Endothelial cell of umbilical vein (primary cell): ENCODE data around the gene BNIP5. TPM values are rescaled to one million over a fixed set of nuclear protein-coding genes. Genes with fewer than 3 reads are reported as not detected.

Experiments used
- BruUV-seq: library from RNA; stranded (reverse); fragments of 400-500 nt; replicated peaks from 2 replicates; lab custom pipeline; 2021; lab: Mats Ljungman, UMichigan
- CTCF ChIA-PET: fragments of 300-600, 350-600 bp; sonication (Branson Sonifier 250); formaldehyde crosslinking; loops from one replicate; lab custom pipeline; 2021; ENCODE audit warnings: antibody characterized with exemption, inconsistent platforms; lab: Charles Lee
- POLR2A ChIA-PET: fragments of 300-600, 350-600 bp; sonication (Branson Sonifier 250); formaldehyde crosslinking; loops from one replicate; lab custom pipeline; 2021; ENCODE audit warnings: antibody characterized with exemption, inconsistent platforms; lab: Charles Lee
- DNase-seq: peaks from one replicate; pipeline ENCODE4 v3.0.0-alpha.2; 2011; ENCODE audit warnings: low read depth, low spot score
- FAIRE-seq: peaks from 2 replicates; lab custom pipeline; 2011; peaks lifted over from hg19 to GRCh38; lab: Jason Lieb, UNC
- H2AFZ ChIP-seq: 2 replicates; pipeline ENCODE4 v1.6.0; 2012; ENCODE audit warnings: low read depth, low read length, control low read depth, inconsistent platforms
- H3K27ac ChIP-seq: 2 replicates; pipeline ENCODE4 v1.5.1; 2011; ENCODE audit warnings: low read depth, mild to moderate bottlenecking, control low read depth, low read length, moderate library complexity; ENCODE audit not compliant: insufficient read depth
- H3K27me3 ChIP-seq, 2 experiments: 2 replicates each; pipeline versions ENCODE4 v1.6.0 to v1.6.1; 2011; ENCODE audit warnings: low read length in 2 of 2, mixed read lengths in 1 of 2; ENCODE audit not compliant: control insufficient read depth in 2 of 2, insufficient read depth in 2 of 2
- H3K36me3 ChIP-seq, 2 experiments: 2 replicates in 1 of 2; 3 replicates in 1 of 2; pipeline ENCODE4 v1.5.1; 2011; ENCODE audit warnings: low read length in 2 of 2, mild to moderate bottlenecking in 1 of 2, moderate library complexity in 1 of 2; ENCODE audit not compliant: control insufficient read depth in 2 of 2, insufficient read depth in 2 of 2; ENCODE audit errors: extremely low read depth in 1 of 2
- H3K4me1 ChIP-seq: 3 replicates; pipeline ENCODE4 v1.5.1; 2011; ENCODE audit warnings: mild to moderate bottlenecking, low read length; ENCODE audit not compliant: control insufficient read depth, insufficient read depth; ENCODE audit errors: extremely low read depth
- H3K4me2 ChIP-seq: 2 replicates; pipeline ENCODE4 v1.6.1; 2011; ENCODE audit warnings: low read length, control low read depth, mixed read lengths; ENCODE audit not compliant: insufficient read depth
- H3K4me3 ChIP-seq, 3 experiments: fragments of 200-600 bp in 1 of 3; sonication (generic), shearing (Covaris generic) in 1 of 3; replicated peaks in 1 of 3; 2 replicates each; pipeline ENCODE4 v1.5.1; 2011 to 2016; ENCODE audit warnings: control low read depth in 3 of 3, low read length in 3 of 3, mild to moderate bottlenecking in 2 of 3, inconsistent platforms in 1 of 3, low read depth in 1 of 3, moderate library complexity in 1 of 3; ENCODE audit not compliant: insufficient read depth in 1 of 3
- H3K79me2 ChIP-seq: 2 replicates; pipeline ENCODE4 v1.6.0; 2012; ENCODE audit warnings: low read length, inconsistent platforms; ENCODE audit not compliant: control insufficient read depth, insufficient read depth
- H3K9ac ChIP-seq: replicated peaks from 2 replicates; pipeline ENCODE3; 2011; ENCODE audit warnings: low read length, control low read depth; ENCODE audit not compliant: insufficient read depth; ENCODE audit errors: extremely low read depth
- H3K9me1 ChIP-seq: replicated peaks from 3 replicates; pipeline ENCODE4 v1.6.0; 2011; ENCODE audit warnings: mild to moderate bottlenecking, low read length; ENCODE audit not compliant: control insufficient read depth, insufficient read depth; ENCODE audit errors: extremely low read depth
- H3K9me3 ChIP-seq: replicated peaks from 2 replicates; pipeline ENCODE4 v1.5.1; 2012; ENCODE audit warnings: low read length, inconsistent platforms; ENCODE audit not compliant: control insufficient read depth, insufficient read depth
- H4K20me1 ChIP-seq: replicated peaks from 2 replicates; pipeline ENCODE3; 2011; ENCODE audit warnings: mild to moderate bottlenecking, low read length; ENCODE audit not compliant: control insufficient read depth, insufficient read depth; ENCODE audit errors: extremely low read depth
- CTCF ChIP-seq, 2 donors: IDR thresholded peaks; 1 replicate in 1 of 2; 2 replicates in 1 of 2; pipeline ENCODE4 v1.5.1; 2011; ENCODE audit warnings: low read length in 2 of 2, mild to moderate bottlenecking in 2 of 2, moderate library complexity in 2 of 2, control low read depth in 1 of 2, inconsistent platforms in 1 of 2, low read depth in 1 of 2; ENCODE audit not compliant: insufficient read depth in 1 of 2; ENCODE audit errors: extremely low read depth in 1 of 2
- EZH2 ChIP-seq: IDR thresholded peaks from 2 replicates; pipeline ENCODE4 v1.6.1; 2012; ENCODE audit warnings: borderline replicate concordance, low read depth, mild to moderate bottlenecking, moderate library complexity, low read length, inconsistent platforms; ENCODE audit not compliant: severe bottlenecking
- FOS ChIP-seq: IDR thresholded peaks from 2 replicates; pipeline ENCODE4 v1.6.1; 2011; ENCODE audit warnings: mild to moderate bottlenecking, low read length, moderate library complexity, borderline replicate concordance; ENCODE audit not compliant: insufficient read depth
- GATA2 ChIP-seq: IDR thresholded peaks from 2 replicates; pipeline ENCODE4 v1.7.0; 2011; ENCODE audit warnings: low read depth, mild to moderate bottlenecking, moderate library complexity, mixed read lengths, low read length; ENCODE audit not compliant: insufficient read length, insufficient read depth
- JUN ChIP-seq: IDR thresholded peaks from 2 replicates; pipeline ENCODE4 v1.6.1; 2011; ENCODE audit warnings: borderline replicate concordance, low read depth; ENCODE audit not compliant: insufficient read length, insufficient read depth
- MAX ChIP-seq: IDR thresholded peaks from 2 replicates; pipeline ENCODE4 v1.6.1; 2011; ENCODE audit not compliant: insufficient read depth, insufficient read length
- MYC ChIP-seq: IDR thresholded peaks from one replicate; pipeline ENCODE4 v1.6.1; 2011; ENCODE audit warnings: mild to moderate bottlenecking, low read depth, low read length
- POLR2A ChIP-seq: IDR thresholded peaks from 2 replicates; pipeline ENCODE4 v1.6.1; 2012; ENCODE audit warnings: low read depth, mild to moderate bottlenecking, control low read depth, low read length
- POLR2AphosphoS5 ChIP-seq: IDR thresholded peaks from 2 replicates; pipeline ENCODE4 v1.6.1; 2012; ENCODE audit warnings: low read depth, mild to moderate bottlenecking, control low read depth, low read length, moderate library complexity; ENCODE audit not compliant: insufficient read depth
- dilution Hi-C: fragments of 300-500 bp; cut with MboI; formaldehyde crosslinking; loops from one replicate; pipeline ENCODE4 v1.15.0; 2019; ENCODE audit warnings: low sequenced_read_pairs; ENCODE audit not compliant: extremely low pct_ligation_motif_present
- intact Hi-C: fragments of 100-400 bp; cut with micrococcal nuclease; formaldehyde crosslinking; loops from one replicate; pipeline ENCODE4 v1.10.0; 2022
- polyA plus RNA-seq, 4 experiments: library from polyadenylated mRNA; depleted of rRNA in 3 of 4; stranded (reverse) in 3 of 4; unstranded in 1 of 4; fragments of >200 nt; gene quantifications; 2 replicates each; pipeline versions ENCODE4 v1.2.1 to v1.2.3, GENCODE V29; 2011 to 2012; ENCODE audit warnings: missing spikeins in 1 of 4
- total RNA-seq: library from RNA; stranded (reverse); gene quantifications from 2 replicates; pipeline ENCODE4 v1.2.3, GENCODE V29; 2021

BNIP5 gene
- total and polyA plus RNA-seq, 2 donors (not counting 3 experiments of a cell fraction or from before 2014, with no cell fraction given): not detected

- TF ChIP-seq FOS: no peak
- TF ChIP-seq POLR2A: no peak
- TF ChIP-seq MAX: no peak
- no peak for TF ChIP-seq POLR2AphosphoS5
- no peak for TF ChIP-seq MYC
- no peak for TF ChIP-seq GATA2
- TF ChIP-seq CTCF (IDR thresholded peaks at IDR 0.05; ENCODE audit: extremely low read depth in 1 of 2, insufficient read depth in 1 of 2, low read depth in 1 of 2, low read length in 2 of 2): no peak
- TF ChIP-seq JUN: no peak
- TF ChIP-seq EZH2: no peak
- Histone ChIP-seq H3K9me3 (no peaks in the 10 kb centered on the region), H3K9me1 (no peaks in the 10 kb centered on the region), H3K4me2 (no peak overlapping the region), H2AFZ (no peak overlapping the region), H4K20me1 (no peaks in the 10 kb centered on the region), H3K4me1 (peaks cover 13% of the 10 kb centered on the region), H3K27me3 (peaks cover 7 to 18% of the 10 kb centered on the region in 2 experiments), H3K79me2 (no peaks in the 10 kb centered on the region), H3K4me3 (no peak overlapping the region), H3K9ac (no peak overlapping the region), H3K27ac (no peak overlapping the region), H3K36me3 (no peaks in the 10 kb centered on the region)
- BruUV-seq: no TSS peak
- intact Hi-C loops: no loop called here
- DNase-seq: no peak
- POLR2A ChIA-PET: no interaction called here
- CTCF ChIA-PET: no interaction called here
- dilution Hi-C loops: no loop called here
- FAIRE-seq: no peak
Measured at GRCh38 chr6:36384095-36384494, 47.4 kb upstream of the BNIP5 start.
